Mesendoderm (in vitro differentiated cells): Measurements from ENCODE around the gene GREB1.

Source experiments
- DNase-seq: peaks from one replicate; pipeline ENCODE4 v3.0.0; 2013
- H2AK5ac ChIP-seq: 2 replicates; pipeline ENCODE4 v1.6.1; 2013; ENCODE audit warnings: low read length, inconsistent platforms
- H2BK120ac ChIP-seq: 2 replicates; pipeline ENCODE4 v1.6.1; 2013; ENCODE audit warnings: low read depth, mild to moderate bottlenecking, low read length, moderate library complexity, mixed read lengths
- H2BK15ac ChIP-seq: replicated peaks from 2 replicates; pipeline ENCODE4 v1.6.1; 2013; ENCODE audit warnings: low read depth, mild to moderate bottlenecking, moderate library complexity
- H2BK5ac ChIP-seq: 2 replicates; pipeline ENCODE4 v1.6.1; 2013; ENCODE audit warnings: low read length, inconsistent platforms
- H3K18ac ChIP-seq: 2 replicates; pipeline ENCODE4 v1.6.1; 2013; ENCODE audit warnings: mild to moderate bottlenecking, low read length, mixed read lengths
- H3K23ac ChIP-seq: one replicate; pipeline ENCODE4 v1.6.1; 2013; ENCODE audit warnings: low read length
- H3K27ac ChIP-seq: 2 replicates; pipeline ENCODE4 v1.5.1; 2013; ENCODE audit warnings: low read depth, mild to moderate bottlenecking, inconsistent platforms, low read length, moderate library complexity
- H3K27me3 ChIP-seq: 2 replicates; pipeline ENCODE4 v1.6.1; 2013; ENCODE audit warnings: low read length, control low read depth, mild to moderate bottlenecking, inconsistent platforms; ENCODE audit not compliant: insufficient read depth, poor library complexity
- H3K36me3 ChIP-seq: 2 replicates; pipeline ENCODE4 v1.6.1; 2013; ENCODE audit warnings: low read length, inconsistent platforms; ENCODE audit not compliant: control insufficient read depth, insufficient read depth
- H3K4ac ChIP-seq: one replicate; pipeline ENCODE4 v1.6.1; 2013; ENCODE audit warnings: low read depth, mild to moderate bottlenecking, low read length, moderate library complexity
- H3K4me1 ChIP-seq: 2 replicates; pipeline ENCODE4 v1.6.1; 2013; ENCODE audit warnings: low read depth, low read length, inconsistent platforms; ENCODE audit not compliant: control insufficient read depth
- H3K4me2 ChIP-seq: 2 replicates; pipeline ENCODE4 v1.6.1; 2013; ENCODE audit warnings: low read length
- H3K4me3 ChIP-seq: 2 replicates; pipeline ENCODE4 v1.5.1; 2013; ENCODE audit warnings: mild to moderate bottlenecking, low read length
- H3K56ac ChIP-seq: one replicate; pipeline ENCODE4 v1.6.1; 2013; ENCODE audit warnings: low read length
- H3K79me1 ChIP-seq: 2 replicates; pipeline ENCODE4 v1.6.1; 2013; ENCODE audit warnings: low read length, inconsistent platforms
- H3K79me2 ChIP-seq: 2 replicates; pipeline ENCODE4 v1.6.1; 2013; ENCODE audit warnings: mild to moderate bottlenecking, low read length; ENCODE audit not compliant: control insufficient read depth, insufficient read depth
- H3K9ac ChIP-seq: 2 replicates; pipeline ENCODE4 v1.6.1; 2013; ENCODE audit warnings: low read length, inconsistent platforms
- H4K5ac ChIP-seq: one replicate; pipeline ENCODE4 v1.6.1; 2013; ENCODE audit warnings: low read length
- H4K8ac ChIP-seq: one replicate; pipeline ENCODE4 v1.6.1; 2013; ENCODE audit warnings: low read depth, mild to moderate bottlenecking, control low read depth, low read length, moderate library complexity
- WGBS: extraction: QIAGEN DNeasy Blood & Tissue Kit; methylation state at CpG from one replicate; pipeline ENCODE4 v1.1.7; 2013; ENCODE audit warnings: low lambda C conversion rate, missing lambda C conversion rate; ENCODE audit not compliant: insufficient coverage; ENCODE audit errors: extremely low coverage; 5-methylcytosine and 5-hydroxymethylcytosine counted together

Gene GREB1

DNA sequence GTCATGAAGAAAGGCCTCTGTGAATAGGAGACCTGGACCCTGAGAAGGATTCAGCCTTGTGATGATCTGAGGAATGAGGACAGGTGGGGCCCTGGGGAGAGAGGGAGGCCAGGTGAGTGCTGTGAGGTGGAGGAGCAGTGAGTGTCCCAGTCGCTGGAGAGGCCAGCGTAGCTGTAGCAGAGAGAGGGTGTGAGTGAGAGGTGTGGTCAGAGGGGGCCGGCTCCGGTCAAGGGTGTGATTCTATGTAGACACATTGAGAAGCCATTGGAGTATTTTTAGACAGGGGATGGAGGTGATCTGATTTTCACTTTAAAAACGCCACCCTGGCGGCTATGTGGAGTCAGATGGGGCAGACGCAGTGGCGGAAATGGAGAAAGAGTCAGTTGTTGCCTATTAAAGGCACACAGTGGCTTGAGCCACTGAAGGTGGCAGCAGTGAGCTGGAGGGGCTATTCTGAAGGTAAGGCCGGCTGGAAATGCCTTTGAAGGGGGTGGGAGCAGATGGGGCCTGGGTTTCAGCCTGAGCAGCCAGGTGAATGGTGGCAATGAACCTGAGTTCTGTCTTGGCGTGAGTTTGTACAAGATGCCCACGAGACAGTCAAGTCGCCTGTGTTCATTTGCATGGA, 55.6 kb downstream of the GREB1 start:
- Histone ChIP-seq H4K5ac (no peak overlapping the region), H2BK120ac (no peak overlapping the region), H3K4me1 (no peaks in the 10 kb centered on the region), H3K23ac (no peak overlapping the region), H3K4ac (no peak overlapping the region), H3K27ac (no peak overlapping the region), H2BK15ac (no peak overlapping the region), H3K18ac (no peak overlapping the region), H4K8ac (no peak overlapping the region), H3K4me3 (no peak overlapping the region), H3K79me1 (no peaks in the 10 kb centered on the region), H2AK5ac (no peak overlapping the region), H3K56ac (no peak overlapping the region), H3K9ac (no peak overlapping the region), H3K27me3 (no peaks in the 10 kb centered on the region), H3K79me2 (no peaks in the 10 kb centered on the region), H3K36me3 (no peaks in the 10 kb centered on the region), H3K4me2 (no peak overlapping the region), H2BK5ac (no peak overlapping the region)
- DNase-seq = peak; percentile 58
- no CpG with 5 or more reads among the region's 12 CpGs for WGBS

DNA sequence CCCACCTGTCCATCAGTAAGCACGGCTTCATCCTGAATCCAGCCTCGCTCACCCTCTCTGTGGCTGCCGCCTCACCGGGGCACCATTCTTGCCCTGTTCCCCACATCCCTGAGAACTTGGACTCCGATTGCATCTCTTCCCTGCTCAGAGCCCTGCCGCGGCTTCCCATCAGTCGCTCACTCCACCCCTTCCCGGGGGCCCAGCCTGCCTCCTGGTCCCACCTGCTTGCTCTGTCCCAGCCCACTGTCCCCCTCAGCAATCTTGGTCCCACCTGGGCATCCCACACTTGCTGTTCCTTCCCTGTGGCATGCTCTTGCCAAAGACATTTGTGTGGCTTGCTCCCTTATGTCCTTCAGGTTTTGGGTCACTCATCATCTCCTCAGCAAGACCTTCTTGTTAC, 56.3 kb downstream of the GREB1 start:
- Histone ChIP-seq H2BK15ac (no peak overlapping the region), H3K4ac (no peak overlapping the region), H3K18ac (no peak overlapping the region), H4K8ac (no peak overlapping the region), H3K56ac (no peak overlapping the region), H3K79me1 (no peaks in the 10 kb centered on the region), H3K79me2 (no peaks in the 10 kb centered on the region), H2AK5ac (no peak overlapping the region), H3K4me2 (no peak overlapping the region), H3K36me3 (no peaks in the 10 kb centered on the region), H3K9ac (no peak overlapping the region), H3K4me3 (no peak overlapping the region), H2BK120ac (no peak overlapping the region), H2BK5ac (no peak overlapping the region), H3K27me3 (no peaks in the 10 kb centered on the region), H3K4me1 (no peaks in the 10 kb centered on the region), H3K27ac (no peak overlapping the region), H3K23ac (no peak overlapping the region), H4K5ac (no peak overlapping the region)
- no peak for DNase-seq
- no CpG with 5 or more reads among the region's 9 CpGs for WGBS

DNA sequence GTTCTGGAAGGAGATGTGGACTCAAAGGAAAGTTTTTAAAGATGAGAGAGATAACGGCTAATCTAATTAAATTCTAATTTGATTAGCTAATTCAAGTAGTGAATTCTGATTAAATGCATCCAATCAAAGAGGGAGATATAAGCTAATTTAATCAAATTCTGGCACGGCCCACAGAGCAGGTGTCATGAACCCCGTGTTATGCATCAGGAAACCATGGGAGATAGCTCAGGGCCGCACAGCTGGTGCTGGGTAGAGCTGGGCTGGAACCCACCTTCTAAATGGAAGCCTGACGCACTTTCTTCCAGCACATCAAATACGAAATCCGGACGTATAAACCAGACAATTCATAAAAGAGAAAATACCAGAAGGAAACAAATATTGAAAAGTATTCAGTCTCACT, 57.2 kb downstream of the GREB1 start:
- WGBS = no CpG with 5 or more reads among the region's 8 CpGs
- no peaks in the 10 kb centered on the region for H3K27me3 ChIP-seq
- no peak overlapping the region for H2BK15ac ChIP-seq
- H3K36me3 ChIP-seq = no peaks in the 10 kb centered on the region
- no peak overlapping the region for H2BK120ac ChIP-seq
- H4K8ac ChIP-seq = no peak overlapping the region
- no peak overlapping the region for H3K4me3 ChIP-seq
- H3K4ac ChIP-seq = no peak overlapping the region
- no peak overlapping the region for H3K4me2 ChIP-seq
- H3K9ac ChIP-seq = no peak overlapping the region
- H2BK5ac ChIP-seq = no peak overlapping the region
- no peak overlapping the region for H3K56ac ChIP-seq
- no peak overlapping the region for H4K5ac ChIP-seq
- no peak overlapping the region for H3K18ac ChIP-seq
- H3K79me2 ChIP-seq = no peaks in the 10 kb centered on the region
- no peaks in the 10 kb centered on the region for H3K79me1 ChIP-seq
- H2AK5ac ChIP-seq = no peak overlapping the region
- no peak for DNase-seq
- no peak overlapping the region for H3K23ac ChIP-seq
- no peaks in the 10 kb centered on the region for H3K4me1 ChIP-seq
- H3K27ac ChIP-seq = no peak overlapping the region

DNA sequence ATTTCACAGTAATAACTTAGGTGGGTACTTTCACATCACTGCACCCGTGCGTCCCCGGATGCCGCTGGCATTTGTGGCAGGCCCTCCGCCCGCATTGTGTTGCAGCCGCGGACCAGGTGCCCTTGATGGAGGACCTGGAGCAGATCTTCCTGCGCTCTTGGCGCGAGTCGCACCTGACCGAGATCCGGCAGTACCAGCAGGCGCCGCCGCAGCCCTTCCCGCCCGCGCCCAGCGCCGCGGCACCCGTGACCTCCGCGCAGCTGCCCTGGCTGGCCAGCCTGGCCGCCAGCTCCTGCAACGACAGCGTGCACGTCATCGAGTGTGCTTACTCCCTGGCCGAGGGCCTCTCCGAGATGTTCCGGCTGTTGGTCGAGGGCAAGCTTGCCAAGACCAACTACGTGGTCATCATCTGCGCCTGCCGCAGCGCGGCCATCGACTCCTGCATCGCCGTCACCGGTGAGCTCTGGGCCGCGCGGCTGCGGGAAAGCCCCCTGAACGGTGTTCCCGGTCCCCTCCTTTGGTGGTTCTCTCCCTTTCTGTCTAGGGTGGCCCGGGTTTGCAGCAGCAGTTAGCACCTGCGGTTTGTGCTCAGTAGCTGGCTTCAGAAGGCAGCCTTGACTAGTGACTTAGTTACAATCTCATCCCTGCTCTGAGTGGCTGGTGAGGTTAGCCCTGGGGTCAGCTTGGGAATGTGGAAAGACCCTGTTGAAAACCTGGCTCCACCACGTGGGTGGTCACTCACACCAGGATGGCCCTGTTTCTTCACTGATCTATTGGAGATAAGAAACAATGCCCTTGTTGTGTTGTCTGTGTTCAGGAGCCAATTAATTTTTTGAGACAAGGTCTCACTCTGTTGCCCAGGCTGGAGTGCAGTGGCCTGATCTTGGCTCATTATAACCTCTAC, 59.1 kb downstream of the GREB1 start:
- H3K23ac ChIP-seq = no peak overlapping the region
- DNase-seq = no peak
- H3K18ac ChIP-seq = no peak overlapping the region
- H3K4me3 ChIP-seq = no peak overlapping the region
- H3K36me3 ChIP-seq = no peaks in the 10 kb centered on the region
- no peaks in the 10 kb centered on the region for H3K27me3 ChIP-seq
- no peak overlapping the region for H3K56ac ChIP-seq
- no peak overlapping the region for H3K4ac ChIP-seq
- H2BK120ac ChIP-seq = no peak overlapping the region
- H3K4me1 ChIP-seq = no peaks in the 10 kb centered on the region
- no peak overlapping the region for H2BK15ac ChIP-seq
- WGBS = no CpG with 5 or more reads among the region's 53 CpGs
- H3K79me2 ChIP-seq = no peaks in the 10 kb centered on the region
- no peak overlapping the region for H4K5ac ChIP-seq
- no peak overlapping the region for H2AK5ac ChIP-seq
- no peak overlapping the region for H2BK5ac ChIP-seq
- H4K8ac ChIP-seq = no peak overlapping the region
- no peak overlapping the region for H3K4me2 ChIP-seq
- no peak overlapping the region for H3K9ac ChIP-seq
- H3K27ac ChIP-seq = no peak overlapping the region
- H3K79me1 ChIP-seq = no peaks in the 10 kb centered on the region

DNA sequence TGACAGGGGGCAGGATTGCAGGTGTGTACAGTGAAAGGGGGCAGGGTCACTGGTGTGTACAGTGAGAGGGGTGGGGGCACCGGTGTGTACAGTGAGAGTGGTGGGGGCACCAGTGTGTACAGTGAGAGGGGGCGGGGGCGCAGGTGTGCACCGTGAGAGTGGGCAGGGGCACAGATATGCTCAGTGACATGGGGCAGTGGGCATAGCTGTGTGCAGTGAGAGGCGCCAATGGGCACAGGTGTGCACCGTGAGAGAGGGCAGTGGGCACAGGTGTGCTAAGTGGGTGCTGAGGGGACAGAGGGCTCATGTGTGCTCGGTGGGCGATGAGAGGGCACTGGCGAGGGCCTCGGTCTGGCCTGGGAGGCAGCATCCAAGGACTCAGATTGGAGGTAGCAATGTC, 63.0 kb downstream of the GREB1 start:
- Histone ChIP-seq H3K9ac (no peak overlapping the region), H3K56ac (no peak overlapping the region), H2AK5ac (no peak overlapping the region), H3K27me3 (no peaks in the 10 kb centered on the region), H2BK5ac (no peak overlapping the region), H3K79me2 (no peaks in the 10 kb centered on the region), H3K4me1 (no peaks in the 10 kb centered on the region), H4K5ac (no peak overlapping the region), H3K23ac (no peak overlapping the region), H2BK120ac (no peak overlapping the region), H3K4me2 (no peak overlapping the region), H3K79me1 (no peaks in the 10 kb centered on the region), H3K36me3 (peaks cover 1% of the 10 kb centered on the region), H3K4ac (no peak overlapping the region), H3K4me3 (no peak overlapping the region), H4K8ac (no peak overlapping the region), H3K27ac (no peak overlapping the region), H3K18ac (no peak overlapping the region), H2BK15ac (no peak overlapping the region)
- DNase-seq = no peak
- WGBS = no CpG with 5 or more reads among the region's 10 CpGs
